ENCODE results near the gene ZNF3.
A peak's percentile ranks its signal among the peaks of the same experiment; 100 is the strongest.

ZNF3 gene

DNA sequence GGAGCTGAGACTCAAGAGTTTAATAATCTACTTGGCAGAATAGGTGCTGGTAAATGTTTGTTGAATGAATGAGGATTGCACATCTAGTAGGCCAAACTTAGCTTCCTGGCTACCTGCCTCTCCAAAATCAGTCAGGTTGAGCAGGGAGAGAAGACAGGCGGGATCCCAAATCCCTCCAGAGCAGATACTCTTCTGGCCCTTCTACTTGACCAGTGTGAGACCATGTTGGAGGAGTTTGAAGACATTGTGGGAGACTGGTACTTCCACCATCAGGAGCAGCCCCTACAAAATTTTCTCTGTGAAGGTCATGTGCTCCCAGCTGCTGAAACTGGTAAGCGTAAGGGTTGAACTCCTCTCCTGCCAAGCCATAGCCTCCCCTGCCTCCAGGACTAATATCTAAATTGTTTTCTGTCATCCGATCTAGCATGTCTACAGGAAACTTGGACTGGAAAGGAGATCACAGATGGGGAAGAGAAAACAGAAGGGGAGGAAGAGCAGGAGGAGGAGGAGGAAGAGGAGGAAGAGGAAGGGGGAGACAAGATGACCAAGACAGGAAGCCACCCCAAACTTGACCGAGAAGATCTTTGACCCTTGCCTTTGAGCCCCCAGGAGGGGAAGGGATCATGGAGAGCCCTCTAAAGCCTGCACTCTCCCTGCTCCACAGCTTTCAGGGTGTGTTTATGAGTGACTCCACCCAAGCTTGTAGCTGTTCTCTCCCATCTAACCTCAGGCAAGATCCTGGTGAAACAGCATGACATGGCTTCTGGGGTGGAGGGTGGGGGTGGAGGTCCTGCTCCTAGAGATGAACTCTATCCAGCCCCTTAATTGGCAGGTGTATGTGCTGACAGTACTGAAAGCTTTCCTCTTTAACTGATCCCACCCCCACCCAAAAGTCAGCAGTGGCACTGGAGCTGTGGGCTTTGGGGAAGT, 43.0 kb upstream of the ZNF3 start:
- no peak for DNase-seq (ENCODE audit: low spot score)
- TF ChIP-seq, protein P1, sequence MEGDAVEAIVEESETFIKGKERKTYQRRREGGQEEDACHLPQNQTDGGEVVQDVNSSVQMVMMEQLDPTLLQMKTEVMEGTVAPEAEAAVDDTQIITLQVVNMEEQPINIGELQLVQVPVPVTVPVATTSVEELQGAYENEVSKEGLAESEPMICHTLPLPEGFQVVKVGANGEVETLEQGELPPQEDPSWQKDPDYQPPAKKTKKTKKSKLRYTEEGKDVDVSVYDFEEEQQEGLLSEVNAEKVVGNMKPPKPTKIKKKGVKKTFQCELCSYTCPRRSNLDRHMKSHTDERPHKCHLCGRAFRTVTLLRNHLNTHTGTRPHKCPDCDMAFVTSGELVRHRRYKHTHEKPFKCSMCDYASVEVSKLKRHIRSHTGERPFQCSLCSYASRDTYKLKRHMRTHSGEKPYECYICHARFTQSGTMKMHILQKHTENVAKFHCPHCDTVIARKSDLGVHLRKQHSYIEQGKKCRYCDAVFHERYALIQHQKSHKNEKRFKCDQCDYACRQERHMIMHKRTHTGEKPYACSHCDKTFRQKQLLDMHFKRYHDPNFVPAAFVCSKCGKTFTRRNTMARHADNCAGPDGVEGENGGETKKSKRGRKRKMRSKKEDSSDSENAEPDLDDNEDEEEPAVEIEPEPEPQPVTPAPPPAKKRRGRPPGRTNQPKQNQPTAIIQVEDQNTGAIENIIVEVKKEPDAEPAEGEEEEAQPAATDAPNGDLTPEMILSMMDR (IDR thresholded peaks at IDR 0.05; ENCODE audit: extremely low read depth, missing control alignments) = no peak

DNA sequence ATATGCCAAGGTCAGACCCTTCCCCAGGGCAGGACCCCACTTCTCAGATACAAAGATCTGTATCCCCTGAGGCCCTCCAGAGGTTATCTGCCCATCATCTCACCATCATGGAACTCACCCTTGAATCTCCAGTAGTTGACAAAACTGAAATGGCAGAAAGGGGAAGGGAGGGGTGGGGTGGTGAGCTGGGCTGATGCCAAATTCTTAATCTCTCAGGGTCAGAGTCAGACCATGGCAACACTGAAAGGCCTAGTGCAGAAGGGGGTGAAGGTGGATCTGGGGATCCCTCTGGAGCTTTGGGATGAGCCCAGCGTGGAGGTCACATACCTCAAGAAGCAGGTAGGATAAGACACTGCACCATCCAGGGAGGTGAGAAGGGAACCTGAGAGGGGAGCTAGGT, 41.0 kb upstream of the ZNF3 start:
- TF ChIP-seq, protein P1 (IDR thresholded peaks at IDR 0.05; ENCODE audit: extremely low read depth, missing control alignments) = no peak
- DNase-seq (ENCODE audit: low spot score) = no peak

DNA sequence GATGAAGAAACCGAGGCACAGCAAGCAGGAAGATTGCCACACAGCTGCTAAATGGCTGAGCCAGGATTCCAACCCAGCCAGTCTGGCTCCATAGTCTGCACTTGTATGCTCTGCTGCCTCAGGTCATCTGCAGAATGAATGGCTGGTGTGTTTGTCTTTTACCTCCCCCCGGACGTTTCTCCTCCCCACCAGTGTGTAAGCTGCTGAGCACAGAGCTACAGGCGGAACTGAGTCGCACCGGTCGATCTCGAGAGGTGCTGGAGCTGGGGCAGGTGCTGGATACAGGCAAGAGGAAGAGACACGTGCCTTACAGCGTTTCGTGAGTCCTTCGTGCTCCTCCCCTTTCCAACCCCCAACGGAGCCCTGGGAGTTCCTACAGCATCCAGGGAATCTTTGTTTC, 40.5 kb upstream of the ZNF3 start:
- no peak for DNase-seq (ENCODE audit: low spot score)
- TF ChIP-seq, protein P1 (IDR thresholded peaks at IDR 0.05; ENCODE audit: extremely low read depth, missing control alignments) = no peak

DNA sequence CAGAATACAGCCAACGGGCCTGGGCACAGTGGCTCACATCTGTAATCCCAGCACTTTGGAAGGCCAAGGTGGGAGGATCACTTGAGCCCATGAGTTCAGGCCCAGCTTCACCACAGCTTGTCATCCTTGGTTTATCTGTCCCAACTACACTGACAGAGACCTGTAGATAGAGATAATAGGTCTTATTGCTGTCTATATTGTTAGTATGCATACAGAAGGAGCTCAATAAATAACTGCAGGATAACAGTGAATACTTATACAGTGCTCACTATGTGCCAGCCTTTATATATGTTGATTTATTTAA, 39.2 kb upstream of the ZNF3 start:
- TF ChIP-seq, protein P1 (IDR thresholded peaks at IDR 0.05; ENCODE audit: extremely low read depth, missing control alignments) = no peak
- DNase-seq (ENCODE audit: low spot score) = no peak

DNA sequence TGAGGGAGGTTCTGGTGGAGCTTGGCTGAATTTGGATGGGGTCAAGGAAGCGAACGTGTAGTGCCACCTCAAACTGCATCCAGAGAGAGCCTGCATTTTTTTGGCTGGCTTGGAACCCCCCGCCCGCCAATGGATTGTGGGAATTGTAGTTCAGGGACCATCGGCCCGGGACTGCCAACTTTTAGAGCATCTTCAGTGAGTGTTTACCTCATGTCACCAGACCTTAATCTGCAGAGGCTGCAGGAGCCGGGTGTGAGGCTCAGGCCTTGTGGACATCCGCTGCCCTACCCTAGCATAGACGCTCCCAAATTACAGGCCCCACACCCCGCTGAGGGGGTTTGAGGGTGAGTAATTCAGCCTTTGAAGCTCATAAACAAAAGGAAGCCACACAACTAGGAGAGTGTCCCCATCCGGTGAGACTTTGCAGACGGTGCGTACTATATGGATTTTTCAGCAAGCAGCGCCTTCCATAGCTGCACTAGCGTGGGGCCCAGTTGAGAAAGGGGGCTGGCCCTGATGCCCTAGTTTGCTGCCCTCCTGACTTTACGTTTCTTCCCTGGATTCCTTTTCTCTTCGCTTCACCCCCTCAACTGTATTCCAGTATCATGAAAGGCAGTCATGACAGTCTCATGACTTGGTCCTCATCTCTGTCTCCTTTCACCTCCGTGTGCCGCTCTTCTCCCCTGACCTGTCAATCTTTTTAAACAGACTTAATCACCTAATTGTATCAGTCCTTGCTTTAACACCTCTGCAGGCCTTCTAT, 38.6 kb upstream of the ZNF3 start:
- DNase-seq (ENCODE audit: low spot score) = no peak
- TF ChIP-seq, protein P1 (IDR thresholded peaks at IDR 0.05; ENCODE audit: extremely low read depth, missing control alignments) = no peak

DNA sequence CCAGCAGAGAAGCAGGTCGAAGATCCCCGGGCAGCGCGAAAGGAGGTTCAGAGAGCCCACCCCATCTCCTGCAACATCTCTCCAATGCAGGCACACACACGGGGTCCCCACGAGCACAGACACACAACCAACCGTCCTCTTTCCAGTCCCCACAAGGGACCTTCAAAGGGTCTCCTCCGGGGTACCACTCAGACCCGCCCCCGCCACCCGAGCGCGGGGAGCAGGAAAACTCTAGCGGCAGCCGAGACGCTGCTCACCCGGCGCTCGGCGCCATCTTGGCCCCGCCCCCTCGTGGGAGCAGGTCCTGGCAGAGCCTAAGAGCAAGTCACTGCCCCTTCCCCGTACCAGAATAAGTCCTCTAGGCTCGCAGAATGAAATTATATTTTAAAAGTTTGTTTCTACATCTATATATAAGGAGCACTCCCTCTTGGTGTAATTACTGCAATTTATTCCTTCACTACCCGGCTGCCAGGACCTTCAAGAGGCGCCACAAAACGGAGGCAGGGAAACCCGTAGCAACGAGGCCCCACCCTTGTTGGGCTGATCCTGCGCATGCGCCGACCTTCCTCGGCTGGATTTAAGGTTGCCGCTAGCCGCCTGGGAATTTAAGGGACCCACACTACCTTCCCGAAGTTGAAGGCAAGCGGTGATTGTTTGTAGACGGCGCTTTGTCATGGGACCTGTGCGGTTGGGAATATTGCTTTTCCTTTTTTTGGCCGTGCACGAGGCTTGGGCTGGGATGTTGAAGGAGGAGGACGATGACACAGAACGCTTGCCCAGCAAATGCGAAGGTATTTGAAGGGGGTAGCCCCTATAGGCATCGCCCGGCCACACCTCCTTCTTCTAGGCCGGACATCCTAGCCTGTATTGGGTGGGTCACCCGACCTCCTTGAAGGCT, 37.8 kb upstream of the ZNF3 start, which contains the start of the genes CNPY4 and TAF6:
Gene CNPY4 (plus strand): TSS at position 563 of the 898 bp plus-strand sequence. CDS start 111 bp downstream, at position 674.
Gene TAF6 (minus strand): TSS at position 287 of the 898 bp plus-strand sequence. CDS start 5,149 bp downstream, outside the sequence.
- TF ChIP-seq, protein P1 (IDR thresholded peaks at IDR 0.05; ENCODE audit: extremely low read depth, missing control alignments) = no peak
- DNase-seq (ENCODE audit: low spot score) = peak; percentile 98

Measured in GM20000 (cell line).